Tibial nerve (tissue), 3 donors: ENCODE measurements around the gene CAMK2B.

Experiments
- POLR2A ChIP-seq, 2 donors: fragments of 450-650 bp; IDR thresholded peaks; one replicate each; pipeline ENCODE4 v1.6.1; 2017; ENCODE audit warnings: antibody characterized with exemption in 2 of 2, mild to moderate bottlenecking in 2 of 2, moderate library complexity in 2 of 2
- TF ChIP-seq, protein P1 (sequence below), 5 experiments: fragments of 200-600 bp in 3 of 5; fragments of 450-650 bp in 2 of 5; sonication (generic) in 3 of 5; IDR thresholded peaks; one replicate each; pipeline ENCODE4 v1.5.1; 2016 to 2019; ENCODE audit warnings: antibody characterized with exemption in 5 of 5, mild to moderate bottlenecking in 3 of 5, moderate library complexity in 2 of 5

DNA sequence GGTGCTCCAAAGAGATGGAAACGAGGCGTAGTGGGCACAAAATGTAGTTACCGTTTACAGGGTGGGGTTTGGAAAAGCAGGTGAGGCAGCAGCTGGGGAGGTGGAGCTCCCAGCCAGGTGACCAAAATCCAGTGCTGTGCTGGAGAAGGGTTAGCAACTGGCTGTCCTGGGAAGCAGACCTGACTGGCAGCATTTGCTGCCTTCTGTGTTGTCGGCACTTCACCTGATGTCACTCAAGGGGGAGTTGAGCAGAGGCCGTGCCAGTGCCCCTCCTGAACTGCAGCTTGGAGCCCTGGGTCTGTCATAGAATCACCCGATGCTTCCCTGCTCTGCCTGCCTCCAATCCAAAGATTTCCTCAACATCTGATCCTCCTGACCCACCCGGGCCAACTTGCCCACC is 148.9 kb downstream of the CAMK2B start:
- TF ChIP-seq, protein P1, sequence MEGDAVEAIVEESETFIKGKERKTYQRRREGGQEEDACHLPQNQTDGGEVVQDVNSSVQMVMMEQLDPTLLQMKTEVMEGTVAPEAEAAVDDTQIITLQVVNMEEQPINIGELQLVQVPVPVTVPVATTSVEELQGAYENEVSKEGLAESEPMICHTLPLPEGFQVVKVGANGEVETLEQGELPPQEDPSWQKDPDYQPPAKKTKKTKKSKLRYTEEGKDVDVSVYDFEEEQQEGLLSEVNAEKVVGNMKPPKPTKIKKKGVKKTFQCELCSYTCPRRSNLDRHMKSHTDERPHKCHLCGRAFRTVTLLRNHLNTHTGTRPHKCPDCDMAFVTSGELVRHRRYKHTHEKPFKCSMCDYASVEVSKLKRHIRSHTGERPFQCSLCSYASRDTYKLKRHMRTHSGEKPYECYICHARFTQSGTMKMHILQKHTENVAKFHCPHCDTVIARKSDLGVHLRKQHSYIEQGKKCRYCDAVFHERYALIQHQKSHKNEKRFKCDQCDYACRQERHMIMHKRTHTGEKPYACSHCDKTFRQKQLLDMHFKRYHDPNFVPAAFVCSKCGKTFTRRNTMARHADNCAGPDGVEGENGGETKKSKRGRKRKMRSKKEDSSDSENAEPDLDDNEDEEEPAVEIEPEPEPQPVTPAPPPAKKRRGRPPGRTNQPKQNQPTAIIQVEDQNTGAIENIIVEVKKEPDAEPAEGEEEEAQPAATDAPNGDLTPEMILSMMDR (IDR thresholded peaks at IDR 0.05), result no peak
- no peak for TF ChIP-seq POLR2A (IDR thresholded peaks at IDR 0.05)
